Measurements from ENCODE around the gene HSD17B3. TPM values are rescaled to one million over a fixed set of nuclear protein-coding genes. Genes with fewer than 3 reads are reported as not detected.

The HSD17B3 gene
- total RNA-seq, 1 donor = not detected

DNA sequence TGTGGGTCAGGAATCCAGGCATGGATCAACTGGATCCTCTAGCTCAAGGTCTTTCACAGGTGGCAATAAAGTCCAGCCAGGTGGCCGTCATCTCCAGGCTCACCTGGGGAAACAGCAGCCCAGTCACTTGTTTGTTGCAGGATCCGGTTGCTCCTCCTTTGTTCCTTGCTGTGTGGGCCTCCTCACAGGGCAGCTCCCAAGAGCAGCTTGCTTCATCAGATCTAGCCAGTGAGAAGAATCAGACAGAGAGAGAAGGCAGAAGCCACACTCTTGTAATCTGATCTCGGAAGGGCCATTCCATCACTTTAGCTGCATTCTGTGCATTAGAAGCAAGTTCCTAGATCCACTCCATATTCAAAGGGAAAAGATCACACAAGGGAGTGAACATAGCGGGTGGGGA lies 3.2 kb upstream of the HSD17B3 start:
- TF ChIP-seq, protein P1, sequence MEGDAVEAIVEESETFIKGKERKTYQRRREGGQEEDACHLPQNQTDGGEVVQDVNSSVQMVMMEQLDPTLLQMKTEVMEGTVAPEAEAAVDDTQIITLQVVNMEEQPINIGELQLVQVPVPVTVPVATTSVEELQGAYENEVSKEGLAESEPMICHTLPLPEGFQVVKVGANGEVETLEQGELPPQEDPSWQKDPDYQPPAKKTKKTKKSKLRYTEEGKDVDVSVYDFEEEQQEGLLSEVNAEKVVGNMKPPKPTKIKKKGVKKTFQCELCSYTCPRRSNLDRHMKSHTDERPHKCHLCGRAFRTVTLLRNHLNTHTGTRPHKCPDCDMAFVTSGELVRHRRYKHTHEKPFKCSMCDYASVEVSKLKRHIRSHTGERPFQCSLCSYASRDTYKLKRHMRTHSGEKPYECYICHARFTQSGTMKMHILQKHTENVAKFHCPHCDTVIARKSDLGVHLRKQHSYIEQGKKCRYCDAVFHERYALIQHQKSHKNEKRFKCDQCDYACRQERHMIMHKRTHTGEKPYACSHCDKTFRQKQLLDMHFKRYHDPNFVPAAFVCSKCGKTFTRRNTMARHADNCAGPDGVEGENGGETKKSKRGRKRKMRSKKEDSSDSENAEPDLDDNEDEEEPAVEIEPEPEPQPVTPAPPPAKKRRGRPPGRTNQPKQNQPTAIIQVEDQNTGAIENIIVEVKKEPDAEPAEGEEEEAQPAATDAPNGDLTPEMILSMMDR (IDR thresholded peaks at IDR 0.05; ENCODE audit: insufficient read depth, low read depth, low read length) = no peak
- no peak for DNase-seq (ENCODE audit: low read depth)
- H3K4me3 ChIP-seq (ENCODE audit: low read depth, low read length) = no peak overlapping the region

DNA sequence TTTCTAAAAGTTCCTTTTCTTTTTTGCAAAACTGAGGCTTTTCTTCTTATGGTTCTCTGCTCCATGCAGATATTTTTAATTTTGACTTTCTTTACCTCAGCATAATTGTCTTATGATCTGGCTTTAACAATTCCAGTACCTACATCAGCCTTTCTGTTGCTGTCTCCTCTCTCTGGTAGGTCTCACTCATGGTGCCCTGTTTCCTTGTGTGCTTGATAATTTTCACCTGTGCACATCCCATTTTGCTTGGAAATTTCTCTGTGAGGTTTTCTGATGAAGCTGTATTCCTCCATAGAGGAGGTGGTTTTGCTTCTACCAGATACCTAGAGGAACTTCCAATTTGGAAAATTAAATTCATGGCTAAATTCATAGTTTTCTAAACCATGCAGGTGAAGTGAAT lies 2.3 kb upstream of the HSD17B3 start:
- TF ChIP-seq, protein P1 (IDR thresholded peaks at IDR 0.05; ENCODE audit: insufficient read depth, low read depth, low read length) = no peak

DNA sequence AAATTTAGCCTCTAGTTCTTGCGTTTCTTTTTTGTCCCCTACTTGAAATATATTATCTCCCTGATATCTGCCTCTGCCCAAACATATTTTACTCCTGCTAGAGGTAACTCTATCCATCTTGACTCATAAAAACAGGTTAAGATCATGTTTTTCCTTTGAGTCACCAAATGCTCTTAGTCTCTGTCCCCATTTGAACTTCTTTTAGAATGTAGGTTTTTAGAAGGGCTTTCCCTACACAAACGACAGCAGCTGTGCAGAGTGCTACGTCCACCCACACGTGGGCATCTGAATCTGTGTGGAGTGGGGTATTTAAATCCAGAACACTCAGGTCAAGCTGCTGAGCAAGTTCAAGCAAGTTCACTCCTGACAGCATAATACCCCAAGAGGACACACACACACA lies 2.2 kb downstream of the HSD17B3 start:
- H3K4me3 ChIP-seq (ENCODE audit: low read depth, low read length) = no peak overlapping the region
- TF ChIP-seq, protein P1 (IDR thresholded peaks at IDR 0.05; ENCODE audit: insufficient read depth, low read depth, low read length) = no peak
- DNase-seq (ENCODE audit: low read depth) = peak; percentile 7

More for the DNA sequence above, 2.3 kb upstream of the HSD17B3 start:
- DNase-seq (ENCODE audit: low read depth) = no peak
- H3K4me3 ChIP-seq (ENCODE audit: low read depth, low read length) = no peak overlapping the region

DNA sequence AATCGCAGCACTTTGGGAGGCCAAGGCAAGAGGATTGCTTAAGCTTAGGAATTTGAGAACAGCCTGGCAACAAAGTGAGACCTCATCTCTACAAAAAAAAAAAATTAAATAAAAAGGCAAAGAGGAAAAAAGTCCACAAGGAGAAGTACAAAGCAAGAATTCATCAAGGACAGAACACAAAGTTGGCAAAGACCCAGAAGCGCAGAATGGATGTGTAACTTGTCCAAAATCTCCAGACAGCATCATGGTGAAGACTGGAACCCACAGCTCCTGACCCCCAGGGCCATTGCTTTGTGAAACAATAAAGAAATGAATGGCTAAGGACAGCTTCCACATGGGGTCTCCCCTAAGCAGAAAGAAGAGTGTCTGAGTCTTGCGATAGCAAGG lies 7.8 kb downstream of the HSD17B3 start:
- no peak for DNase-seq (ENCODE audit: low read depth)
- H3K4me3 ChIP-seq (ENCODE audit: low read depth, low read length) = no peak overlapping the region
- TF ChIP-seq, protein P1 (IDR thresholded peaks at IDR 0.05; ENCODE audit: insufficient read depth, low read depth, low read length) = no peak

DNA sequence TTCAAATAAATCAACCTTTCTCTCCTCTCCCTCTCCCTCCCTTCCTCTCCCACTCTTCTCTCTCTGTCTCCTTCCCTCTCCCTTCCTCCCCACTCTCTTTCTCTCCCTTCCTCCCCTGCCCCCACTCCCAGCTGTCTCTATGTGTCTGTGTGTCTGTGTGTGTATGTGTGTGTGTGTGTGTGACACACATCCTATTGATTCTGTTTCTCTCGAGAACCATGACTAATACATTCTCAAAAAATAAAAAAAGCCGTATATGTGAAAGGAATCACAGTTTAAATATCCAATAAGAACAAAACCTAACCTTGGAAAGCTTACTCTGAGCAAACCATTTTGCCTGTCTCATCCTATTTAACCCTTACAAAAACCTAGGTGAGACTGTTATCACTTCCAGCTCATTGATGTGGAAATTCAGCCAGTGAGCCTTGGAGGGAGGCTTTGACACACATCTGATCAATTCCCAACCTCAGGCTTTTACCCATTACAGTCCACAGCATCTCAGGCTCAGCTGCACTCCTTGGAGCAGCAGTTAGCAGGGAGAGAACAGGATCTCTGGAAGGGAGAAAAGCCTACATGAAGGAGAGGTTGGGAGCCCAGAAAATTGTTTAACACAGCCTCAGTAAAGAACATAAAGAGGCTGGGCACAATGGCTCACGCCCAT lies 8.3 kb downstream of the HSD17B3 start:
- no peak overlapping the region for H3K4me3 ChIP-seq (ENCODE audit: low read depth, low read length)
- peak; percentile 10 for DNase-seq (ENCODE audit: low read depth)
- TF ChIP-seq, protein P1 (IDR thresholded peaks at IDR 0.05; ENCODE audit: insufficient read depth, low read depth, low read length) = no peak

DNA sequence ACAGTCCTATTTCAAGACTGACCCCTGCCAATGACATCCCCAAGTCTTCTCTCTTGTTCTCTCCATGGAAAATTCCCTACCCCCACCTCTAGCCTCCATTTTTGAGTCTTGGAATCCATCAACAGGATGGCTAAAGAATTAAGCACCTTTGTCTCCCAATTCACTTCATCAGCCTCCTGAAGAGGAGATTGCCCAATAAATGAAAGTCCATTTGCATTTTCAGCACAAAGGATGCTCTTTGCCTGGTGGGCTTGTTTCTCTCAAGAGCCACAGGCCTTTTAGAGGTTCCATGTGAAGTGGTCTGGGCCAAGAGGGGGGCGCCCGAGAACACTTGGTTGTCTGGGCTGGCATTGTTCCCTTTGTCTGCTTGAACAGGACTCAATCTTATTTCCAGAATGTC lies 12.6 kb downstream of the HSD17B3 start:
- TF ChIP-seq, protein P1 (IDR thresholded peaks at IDR 0.05; ENCODE audit: insufficient read depth, low read depth, low read length) = no peak
- DNase-seq (ENCODE audit: low read depth) = no peak
- no peak overlapping the region for H3K4me3 ChIP-seq (ENCODE audit: low read depth, low read length)

DNA sequence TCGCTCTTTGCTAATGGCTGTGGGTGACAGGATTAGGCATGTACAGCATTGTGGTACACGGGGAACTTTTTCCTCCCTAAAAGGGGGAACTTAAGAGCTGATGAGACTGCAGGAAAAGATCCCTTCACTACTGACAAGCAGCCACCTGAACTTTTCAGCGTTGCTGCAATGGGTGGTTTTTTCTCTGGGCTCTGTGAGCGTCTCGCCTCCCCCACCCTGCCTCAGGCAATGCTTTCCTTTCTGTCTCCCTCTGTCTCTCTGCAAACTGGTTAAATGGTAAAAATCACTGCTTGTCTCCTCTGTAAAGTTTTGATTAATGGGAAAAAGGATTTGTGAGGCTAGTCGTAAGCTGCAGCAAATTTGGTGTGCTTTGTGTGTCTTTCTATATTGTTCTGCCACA lies 20.3 kb downstream of the HSD17B3 start:
- TF ChIP-seq, protein P1 (IDR thresholded peaks at IDR 0.05; ENCODE audit: insufficient read depth, low read depth, low read length) = no peak
- no peak for DNase-seq (ENCODE audit: low read depth)
- no peak overlapping the region for H3K4me3 ChIP-seq (ENCODE audit: low read depth, low read length)
